K562 (cell line): ENCODE data around the gene SON. TPM values are rescaled to one million over a fixed set of nuclear protein-coding genes. Genes with fewer than 3 reads are reported as not detected.

Experiments
- BRCA1 ChIP-seq, 2 experiments: fragments of 450-650 bp in 1 of 2; sonication (generic) in 1 of 2; formaldehyde crosslinking in 1 of 2; IDR thresholded peaks; 2 replicates each; pipeline versions ENCODE4 v1.5.0 to v1.6.1; 2017 to 2020; ENCODE audit warnings: mild to moderate bottlenecking in 1 of 2, missing genetic modification reagents in 1 of 2
- CUX1 ChIP-seq: fragments of 200-800 bp; sonication (Bioruptor generic); IDR thresholded peaks from 2 replicates; pipeline ENCODE4 v1.6.1; 2016; ENCODE audit warnings: missing genetic modification characterization, missing compliant biosample characterization
- DPF2 ChIP-seq: fragments of 450-650 bp; IDR thresholded peaks from 2 replicates; pipeline ENCODE4 v1.6.1; 2016
- ETV1 ChIP-seq: fragments of 450-650 bp; conservative IDR thresholded peaks from 2 replicates; pipeline ENCODE4 v1.6.1; 2016; ENCODE audit warnings: missing genetic modification characterization, control low read depth, low read depth, missing compliant biosample characterization
- NFE2L1 ChIP-seq: fragments of 450-650 bp; IDR thresholded peaks from 2 replicates; pipeline ENCODE4 v1.6.1; 2016; ENCODE audit warnings: missing genetic modification characterization, low read depth, mild to moderate bottlenecking, missing compliant biosample characterization, moderate library complexity, borderline replicate concordance
- NUFIP1 ChIP-seq: fragments of 450-650 bp; IDR thresholded peaks from 2 replicates; pipeline ENCODE4 v1.6.1; 2018; ENCODE audit not compliant: partially characterized antibody
- SMARCA5 ChIP-seq: fragments of 450-650 bp; IDR thresholded peaks from 2 replicates; pipeline ENCODE4 v1.6.1; 2016
- SMARCC2 ChIP-seq: fragments of 450-650 bp; IDR thresholded peaks from 2 replicates; pipeline ENCODE4 v1.6.1; 2017; ENCODE audit warnings: antibody characterized with exemption, moderate library complexity, mild to moderate bottlenecking, low read depth
- ZBTB40 ChIP-seq, 2 experiments: fragments of 450-650 bp in 1 of 2; sonication (generic) in 1 of 2; formaldehyde crosslinking in 1 of 2; IDR thresholded peaks; 2 replicates each; pipeline versions ENCODE4 v1.7.1 to v1.9.0; 2016 to 2022; ENCODE audit warnings: inconsistent platforms in 1 of 2, mild to moderate bottlenecking in 1 of 2, missing genetic modification reagents in 1 of 2
- ZKSCAN8 ChIP-seq: fragments of 200-800 bp; sonication (Bioruptor generic); IDR thresholded peaks from 2 replicates; pipeline ENCODE4 v1.6.1; 2016; ENCODE audit warnings: missing genetic modification characterization, missing compliant biosample characterization
- ZNF695 ChIP-seq: fragments of 450-650 bp; formaldehyde crosslinking; IDR thresholded peaks from 2 replicates; pipeline ENCODE4 v1.4.0; 2020; ENCODE audit warnings: mild to moderate bottlenecking, moderate library complexity
- polyA plus RNA-seq, 8 experiments: library from polyadenylated mRNA; depleted of rRNA in 4 of 8; stranded (reverse) in 5 of 8; unstranded in 3 of 8; fragments of >200 nt; fragmentation: Nextera tagmentation in 2 of 8; fragmentation: Illumina TruSeq in 1 of 8; extraction: Ambion mirVana in 2 of 8; extraction: Trizol in 1 of 8; gene quantifications; 2 replicates each; pipeline versions ENCODE4 v1.2.1 to v1.2.3, GENCODE V29; 2011 to 2014; ENCODE audit warnings: inconsistent platforms in 1 of 8, missing spikeins in 1 of 8
- total RNA-seq, 7 experiments: library from RNA; depleted of rRNA in 6 of 7; stranded (reverse); fragments of >200 nt in 6 of 7; fragmentation: Illumina TruSeq in 2 of 7; extraction: Trizol in 2 of 7; gene quantifications; 2 replicates each; pipeline versions ENCODE4 v1.2.1 to v1.2.3, GENCODE V29; 2011 to 2021; ENCODE audit warnings: low replicate concordance in 1 of 7

SON gene
- total and polyA plus RNA-seq, 9 of the 15 experiments (the other 6 are each of a cell fraction or from before 2014, with no cell fraction given): 105 to 742 (median 187) TPM

- TF ChIP-seq CUX1 (CRISPR knock-in tag) (no peak), SMARCA5 (no peak), NFE2L1 (no peak), NUFIP1 (no peak), ETV1 (peak; percentile 65), DPF2 (peak; percentile 63; the same call in 1 of the 2 replicates), ZBTB40 (IDR thresholded peaks at IDR 0.05) (peak; percentile 26; the same call in 1 of the 2 replicates), ZBTB40 (CRISPR knock-in tag; IDR thresholded peaks at IDR 0.05) (no peak), ZKSCAN8 (CRISPR knock-in tag) (peak; percentile 51; the same call in 1 of the 2 replicates), ZNF695 (CRISPR knock-in tag) (no peak), SMARCC2 (no peak), BRCA1 (IDR thresholded peaks at IDR 0.05) (no peak), BRCA1 (CRISPR knock-in tag; IDR thresholded peaks at IDR 0.05) (no peak)
These were observed 779 bp downstream of the SON start (continued) for GRCh38 chr21:33543505-33544129.
